Spleen (tissue), 7 donors: Measurements from ENCODE around the gene CTF1.

ENCODE experiments used
- POLR2A ChIP-seq, 3 donors: fragments of 450-650 bp; IDR thresholded peaks; one replicate each; pipeline ENCODE4 v1.5.1; 2017; ENCODE audit warnings: antibody characterized with exemption in 3 of 3, mild to moderate bottlenecking in 1 of 3
- POLR2AphosphoS5 ChIP-seq, 3 donors: sonication (generic); formaldehyde crosslinking; IDR thresholded peaks; one replicate each; pipeline ENCODE4 v1.5.1; 2017; ENCODE audit warnings: antibody characterized with exemption in 3 of 3
- TF ChIP-seq, protein P1 (sequence below), 11 experiments: fragments of 200-600 bp in 7 of 11; fragments of 450-650 bp in 4 of 11; sonication (generic) in 4 of 11; IDR thresholded peaks in 8 of 11; conservative IDR thresholded peaks in 3 of 11; 1 replicate in 7 of 11; 2 replicates in 4 of 11; pipeline versions ENCODE4 v1.4.0 to v1.8.0; 2016 to 2021; ENCODE audit warnings: antibody characterized with exemption in 11 of 11, inconsistent platforms in 4 of 11, mild to moderate bottlenecking in 1 of 11
- donor health status: DM: no; HTN: no; CAD: no; lungs with moderate emphysema.
- donor health status: DM: no; HTN: no; CAD: no.
- donor health status: DM: no; HTN: no; CAD: no.

DNA sequence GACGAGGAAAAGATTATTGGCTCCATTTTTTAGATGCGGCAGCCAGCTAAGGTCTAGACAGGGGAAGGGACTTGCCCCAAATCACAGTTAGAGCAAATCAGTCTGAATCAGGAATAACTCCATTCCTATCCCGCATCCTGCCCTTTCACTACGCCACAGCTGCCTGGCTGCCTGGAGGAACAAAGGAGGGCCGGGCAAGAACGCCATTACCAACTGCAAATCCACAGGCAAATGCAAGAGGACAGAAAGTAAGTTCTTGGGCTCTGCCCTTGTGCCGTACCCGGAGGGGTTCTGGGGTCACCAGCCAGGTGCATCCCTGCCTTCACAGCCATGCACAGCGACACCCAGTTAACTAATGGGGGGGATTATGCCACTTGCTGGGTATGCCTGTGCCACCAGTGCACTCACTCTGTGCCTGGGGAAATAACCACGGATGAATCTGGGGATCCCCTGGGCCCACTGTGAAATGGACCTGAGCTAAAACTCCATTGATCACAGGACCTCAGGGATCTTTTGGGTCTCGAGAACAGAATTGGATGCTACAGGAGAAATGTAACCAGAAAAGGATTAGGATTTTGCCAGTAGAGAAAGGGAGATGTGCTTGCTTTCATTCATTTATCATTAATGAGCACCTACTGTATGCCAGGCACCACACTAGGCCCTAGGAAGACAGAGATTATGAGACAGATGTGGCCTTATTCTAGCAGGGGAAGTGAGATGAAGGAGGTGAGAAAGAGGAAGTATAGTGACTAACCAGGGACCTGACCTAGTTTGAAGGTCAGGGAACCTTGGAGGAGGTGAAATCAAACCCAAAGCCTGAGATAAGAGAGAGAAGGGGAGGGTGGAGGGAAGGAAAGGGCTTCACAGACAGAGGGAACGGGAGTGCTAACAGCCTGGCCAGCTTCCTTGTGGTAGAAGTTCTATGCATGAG is 20.3 kb upstream of the CTF1 start:
- no peak for TF ChIP-seq POLR2AphosphoS5 (IDR thresholded peaks at IDR 0.05)
- TF ChIP-seq, protein P1, sequence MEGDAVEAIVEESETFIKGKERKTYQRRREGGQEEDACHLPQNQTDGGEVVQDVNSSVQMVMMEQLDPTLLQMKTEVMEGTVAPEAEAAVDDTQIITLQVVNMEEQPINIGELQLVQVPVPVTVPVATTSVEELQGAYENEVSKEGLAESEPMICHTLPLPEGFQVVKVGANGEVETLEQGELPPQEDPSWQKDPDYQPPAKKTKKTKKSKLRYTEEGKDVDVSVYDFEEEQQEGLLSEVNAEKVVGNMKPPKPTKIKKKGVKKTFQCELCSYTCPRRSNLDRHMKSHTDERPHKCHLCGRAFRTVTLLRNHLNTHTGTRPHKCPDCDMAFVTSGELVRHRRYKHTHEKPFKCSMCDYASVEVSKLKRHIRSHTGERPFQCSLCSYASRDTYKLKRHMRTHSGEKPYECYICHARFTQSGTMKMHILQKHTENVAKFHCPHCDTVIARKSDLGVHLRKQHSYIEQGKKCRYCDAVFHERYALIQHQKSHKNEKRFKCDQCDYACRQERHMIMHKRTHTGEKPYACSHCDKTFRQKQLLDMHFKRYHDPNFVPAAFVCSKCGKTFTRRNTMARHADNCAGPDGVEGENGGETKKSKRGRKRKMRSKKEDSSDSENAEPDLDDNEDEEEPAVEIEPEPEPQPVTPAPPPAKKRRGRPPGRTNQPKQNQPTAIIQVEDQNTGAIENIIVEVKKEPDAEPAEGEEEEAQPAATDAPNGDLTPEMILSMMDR (IDR thresholded peaks at IDR 0.05 in 8 of 11, conservative IDR thresholded peaks at IDR 0.05 in 3 of 11): no peak
- no peak for TF ChIP-seq POLR2A (IDR thresholded peaks at IDR 0.05)
